ENCODE results near the gene CTIF.

The CTIF gene

DNA sequence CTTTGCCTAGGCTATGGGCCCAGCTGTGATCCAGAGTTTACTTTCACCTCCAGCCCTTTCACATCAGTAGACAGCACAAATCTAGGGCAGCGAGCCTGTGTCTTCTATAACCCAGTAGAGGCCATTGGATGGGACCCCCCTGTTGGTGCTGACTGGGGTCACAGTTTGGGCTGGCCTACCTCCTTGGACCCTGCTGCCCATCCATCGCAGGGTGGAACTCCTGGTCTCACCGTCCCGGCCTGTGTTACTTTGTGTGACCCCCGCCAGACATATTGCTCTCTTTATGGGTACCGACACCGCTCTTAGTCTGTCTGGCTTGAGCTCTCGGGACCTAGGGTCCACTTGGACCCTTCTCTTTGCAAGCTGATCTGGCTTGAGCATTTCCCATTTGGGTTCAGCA is 157.4 kb downstream of the CTIF start:
- no peak overlapping the region for H3K27ac ChIP-seq
- TF ChIP-seq, protein P1, sequence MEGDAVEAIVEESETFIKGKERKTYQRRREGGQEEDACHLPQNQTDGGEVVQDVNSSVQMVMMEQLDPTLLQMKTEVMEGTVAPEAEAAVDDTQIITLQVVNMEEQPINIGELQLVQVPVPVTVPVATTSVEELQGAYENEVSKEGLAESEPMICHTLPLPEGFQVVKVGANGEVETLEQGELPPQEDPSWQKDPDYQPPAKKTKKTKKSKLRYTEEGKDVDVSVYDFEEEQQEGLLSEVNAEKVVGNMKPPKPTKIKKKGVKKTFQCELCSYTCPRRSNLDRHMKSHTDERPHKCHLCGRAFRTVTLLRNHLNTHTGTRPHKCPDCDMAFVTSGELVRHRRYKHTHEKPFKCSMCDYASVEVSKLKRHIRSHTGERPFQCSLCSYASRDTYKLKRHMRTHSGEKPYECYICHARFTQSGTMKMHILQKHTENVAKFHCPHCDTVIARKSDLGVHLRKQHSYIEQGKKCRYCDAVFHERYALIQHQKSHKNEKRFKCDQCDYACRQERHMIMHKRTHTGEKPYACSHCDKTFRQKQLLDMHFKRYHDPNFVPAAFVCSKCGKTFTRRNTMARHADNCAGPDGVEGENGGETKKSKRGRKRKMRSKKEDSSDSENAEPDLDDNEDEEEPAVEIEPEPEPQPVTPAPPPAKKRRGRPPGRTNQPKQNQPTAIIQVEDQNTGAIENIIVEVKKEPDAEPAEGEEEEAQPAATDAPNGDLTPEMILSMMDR (IDR thresholded peaks at IDR 0.05) = no peak
- H3K36me3 ChIP-seq = no peaks in the 10 kb centered on the region
- H3K4me1 ChIP-seq (ENCODE audit: control insufficient read depth in 1 of 2, insufficient read depth in 1 of 2, low read depth in 1 of 2, low read length in 1 of 2) = no peaks in the 10 kb centered on the region
- H3K4me3 ChIP-seq (ENCODE audit: low read depth in 1 of 2, low read length in 1 of 2) = no peak overlapping the region
- no peaks in the 10 kb centered on the region for H3K27me3 ChIP-seq
- H3K9me3 ChIP-seq = no peaks in the 10 kb centered on the region

GRCh38 chr18:48697441-48697840 is 158.6 kb downstream of the CTIF start:
- TF ChIP-seq, protein P1 (IDR thresholded peaks at IDR 0.05) = no peak
- no peaks in the 10 kb centered on the region for H3K36me3 ChIP-seq
- no peaks in the 10 kb centered on the region for H3K9me3 ChIP-seq
- no peak overlapping the region for H3K27ac ChIP-seq
- no peaks in the 10 kb centered on the region for H3K27me3 ChIP-seq
- no peak overlapping the region for H3K4me3 ChIP-seq (ENCODE audit: low read depth in 1 of 2, low read length in 1 of 2)
- H3K4me1 ChIP-seq (ENCODE audit: control insufficient read depth in 1 of 2, insufficient read depth in 1 of 2, low read depth in 1 of 2, low read length in 1 of 2) = no peaks in the 10 kb centered on the region

DNA sequence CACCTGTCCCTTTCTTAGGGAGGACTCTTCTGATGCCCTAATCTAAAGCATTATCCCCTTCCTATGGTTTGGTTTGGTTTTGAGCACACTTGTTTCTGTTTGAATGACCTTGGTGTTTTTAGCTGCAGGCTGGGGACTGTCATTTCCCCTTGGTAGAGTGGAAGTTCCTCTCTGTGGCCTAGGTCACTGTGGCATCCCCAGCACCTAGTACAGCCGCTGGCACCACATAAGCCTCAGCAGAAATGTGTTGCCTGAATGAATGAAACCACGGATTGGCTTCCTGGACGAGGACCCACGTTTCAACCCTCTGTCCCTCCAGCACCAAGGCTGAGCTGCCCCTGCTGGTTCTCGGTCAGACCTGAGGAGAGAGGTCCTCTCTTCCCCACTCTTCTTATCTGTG is 159.9 kb downstream of the CTIF start:
- no peak overlapping the region for H3K27ac ChIP-seq
- no peaks in the 10 kb centered on the region for H3K4me1 ChIP-seq (ENCODE audit: control insufficient read depth in 1 of 2, insufficient read depth in 1 of 2, low read depth in 1 of 2, low read length in 1 of 2)
- no peaks in the 10 kb centered on the region for H3K9me3 ChIP-seq
- H3K36me3 ChIP-seq = no peaks in the 10 kb centered on the region
- no peaks in the 10 kb centered on the region for H3K27me3 ChIP-seq
- TF ChIP-seq, protein P1 (IDR thresholded peaks at IDR 0.05) = no peak
- no peak overlapping the region for H3K4me3 ChIP-seq (ENCODE audit: low read depth in 1 of 2, low read length in 1 of 2)

DNA sequence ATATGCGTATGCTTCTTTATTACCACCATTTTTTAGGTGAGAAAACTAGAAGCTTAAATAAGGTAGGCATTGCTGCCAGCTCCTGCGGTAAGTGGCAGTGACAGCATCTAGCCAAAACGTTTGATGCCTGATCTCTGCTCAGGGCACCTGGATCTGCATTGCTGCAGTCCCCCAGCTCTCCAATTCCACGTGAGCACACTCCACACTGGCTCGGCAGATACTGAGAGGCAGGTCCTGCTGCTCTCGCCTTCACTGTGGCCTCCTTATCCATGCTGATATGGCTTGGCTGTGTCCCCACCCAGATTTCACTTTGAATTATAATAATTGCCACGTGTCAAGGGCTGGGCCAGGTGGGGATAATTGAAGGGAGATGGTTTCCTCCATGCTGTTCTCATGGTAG is 160.9 kb downstream of the CTIF start:
- H3K27me3 ChIP-seq = no peaks in the 10 kb centered on the region
- H3K4me1 ChIP-seq (ENCODE audit: control insufficient read depth in 1 of 2, insufficient read depth in 1 of 2, low read depth in 1 of 2, low read length in 1 of 2) = no peaks in the 10 kb centered on the region
- no peaks in the 10 kb centered on the region for H3K36me3 ChIP-seq
- no peak overlapping the region for H3K27ac ChIP-seq
- no peak overlapping the region for H3K4me3 ChIP-seq (ENCODE audit: low read depth in 1 of 2, low read length in 1 of 2)
- TF ChIP-seq, protein P1 (IDR thresholded peaks at IDR 0.05) = no peak
- no peaks in the 10 kb centered on the region for H3K9me3 ChIP-seq

DNA sequence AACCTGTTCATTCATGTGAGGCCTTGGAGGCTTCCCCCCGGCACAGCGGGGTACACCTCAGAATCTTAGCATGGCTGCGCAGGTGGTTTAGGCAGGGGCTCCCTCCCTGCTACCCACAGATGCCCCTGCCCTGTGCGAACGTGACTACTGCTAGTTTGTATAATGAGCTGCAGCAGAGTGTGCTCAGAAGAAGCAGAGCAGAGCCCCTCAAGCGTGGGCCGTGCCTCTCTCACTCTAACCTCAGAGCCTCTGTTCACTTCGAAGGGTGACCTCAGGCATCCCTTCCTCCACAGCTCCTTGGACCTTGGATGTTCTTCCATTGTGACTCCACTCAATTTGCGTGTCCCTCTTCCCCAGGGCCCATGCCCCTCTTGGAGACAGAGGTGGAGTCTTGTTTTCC is 161.6 kb downstream of the CTIF start:
- no peak overlapping the region for H3K4me3 ChIP-seq (ENCODE audit: low read depth in 1 of 2, low read length in 1 of 2)
- H3K4me1 ChIP-seq (ENCODE audit: control insufficient read depth in 1 of 2, insufficient read depth in 1 of 2, low read depth in 1 of 2, low read length in 1 of 2) = no peaks in the 10 kb centered on the region
- no peaks in the 10 kb centered on the region for H3K27me3 ChIP-seq
- no peaks in the 10 kb centered on the region for H3K9me3 ChIP-seq
- no peaks in the 10 kb centered on the region for H3K36me3 ChIP-seq
- TF ChIP-seq, protein P1 (IDR thresholded peaks at IDR 0.05) = no peak
- no peak overlapping the region for H3K27ac ChIP-seq
